Right lobe of liver (tissue), 6 donors: ENCODE measurements around the gene MAP3K9. TPM values are rescaled to one million over a fixed set of nuclear protein-coding genes. Genes with fewer than 3 reads are reported as not detected.

Experiments
- ATAC-seq, 4 donors: fragments of 200-7000 bp; cut with Tn5 transposase; one replicate each; pipeline ENCODE4 v1.9.1; 2020; ENCODE audit warnings: mild to moderate bottlenecking in 4 of 4, moderate library complexity in 4 of 4
- DNase-seq, 3 donors: peaks; one replicate each; pipeline ENCODE4 v3.0.0-alpha.2; 2020
- H3K27ac ChIP-seq, 3 donors: fragments of 200-600 bp; one replicate each; pipeline ENCODE4 v1.8.0; 2022
- H3K27me3 ChIP-seq, 2 donors: fragments of 200-600 bp; one replicate each; pipeline ENCODE4 v1.8.0; 2022
- H3K36me3 ChIP-seq, 4 donors: fragments of 200-600 bp; sonication (generic) in 1 of 4; one replicate each; pipeline versions ENCODE4 v1.5.1 to v1.8.0; 2017 to 2022; ENCODE audit warnings: control low read depth in 1 of 4
- H3K4me1 ChIP-seq, 4 donors: fragments of 200-600 bp; sonication (generic) in 1 of 4; one replicate each; pipeline versions ENCODE4 v1.5.1 to v1.8.0; 2017 to 2022; ENCODE audit warnings: control low read depth in 1 of 4
- H3K4me3 ChIP-seq, 3 donors: fragments of 200-600 bp; one replicate each; pipeline ENCODE4 v1.8.0; 2022
- H3K9me3 ChIP-seq, 4 donors: fragments of 200-600 bp; sonication (generic) in 1 of 4; one replicate each; pipeline versions ENCODE4 v1.5.1 to v1.8.0; 2017 to 2022; ENCODE audit warnings: control low read depth in 1 of 4
- CTCF ChIP-seq, 4 donors: fragments of 200-600 bp in 3 of 4; fragments of 450-650 bp in 1 of 4; IDR thresholded peaks; one replicate each; pipeline versions ENCODE4 v1.5.1 to v1.8.0; 2016 to 2022; ENCODE audit warnings: antibody characterized with exemption in 4 of 4, mild to moderate bottlenecking in 2 of 4
- POLR2A ChIP-seq: fragments of 450-650 bp; IDR thresholded peaks from one replicate; pipeline ENCODE4 v1.6.1; 2017; ENCODE audit warnings: antibody characterized with exemption, mild to moderate bottlenecking
- WGBS: methylation state at CpG from one replicate; pipeline ENCODE4 v1.1.6; 2018; ENCODE audit warnings: low coverage, low lambda C conversion rate; ENCODE audit not compliant: insufficient coverage; ENCODE audit errors: missing lambda C conversion rate; 5-methylcytosine and 5-hydroxymethylcytosine counted together
- intact Hi-C, 2 donors: fragments of 100-400 bp; cut with DNase I; formaldehyde crosslinking; loops; one replicate each; pipeline versions ENCODE4 v1.11.2 to v1.14.1; 2022
- total RNA-seq, 6 experiments: library from RNA; depleted of rRNA in 2 of 6; stranded (reverse); fragments of >200 nt in 2 of 6; fragmentation: NEBNext Ultra II Directional in 3 of 6; extraction: Animal tissue kit (Norgen Biotek cat#: 25700) in 3 of 6; gene quantifications; one replicate each; pipeline versions ENCODE4 v1.1.0 to v1.2.4, GENCODE V29; 2016 to 2023
- donor health status: DM: no; HTN: yes; CAD: no.
- donor health status: DM: no; HTN: no; CAD: no.
- donor health status: DM: no; HTN: no; CAD: no.
- donor health status: DM: no; HTN: yes; CAD: no.
- donor health status: DM: no; HTN: yes; CAD: no.

The MAP3K9 gene
- total RNA-seq, 6 experiments from 2014 or later, result 2.0 to 3.6 (median 2.7) TPM

- no peak for DNase-seq
- H3K27ac ChIP-seq, result no peak overlapping the region
- TF ChIP-seq POLR2A (no peak), CTCF (IDR thresholded peaks at IDR 0.05) (no peak)
- no peaks in the 10 kb centered on the region for H3K36me3 ChIP-seq
- no peak for ATAC-seq
- intact Hi-C loops, result no loop called here
- 41% methylated on average over 4 of the region's 9 CpGs for WGBS
- H3K4me3 ChIP-seq, result no peak overlapping the region
- H3K9me3 ChIP-seq, result no peaks in the 10 kb centered on the region
- no peaks in the 10 kb centered on the region for H3K4me1 ChIP-seq
- no peaks in the 10 kb centered on the region for H3K27me3 ChIP-seq
Observed at GRCh38 chr14:70792939-70793338, 16.4 kb downstream of the MAP3K9 start.

GRCh38 chr14:70791971-70792370 lies 17.3 kb downstream of the MAP3K9 start:
- no peak for ATAC-seq
- Histone ChIP-seq H3K27me3 (no peaks in the 10 kb centered on the region), H3K36me3 (no peaks in the 10 kb centered on the region), H3K4me3 (no peak overlapping the region), H3K27ac (no peak overlapping the region), H3K9me3 (no peaks in the 10 kb centered on the region), H3K4me1 (no peaks in the 10 kb centered on the region)
- no peak for DNase-seq
- TF ChIP-seq CTCF (IDR thresholded peaks at IDR 0.05), result no peak
- TF ChIP-seq POLR2A, result no peak
- intact Hi-C loops, result no loop called here
- 83% methylated on average over 6 of the region's 7 CpGs for WGBS

- Histone ChIP-seq H3K4me1 (no peaks in the 10 kb centered on the region), H3K4me3 (no peak overlapping the region), H3K9me3 (no peaks in the 10 kb centered on the region), H3K36me3 (no peaks in the 10 kb centered on the region), H3K27ac (no peak overlapping the region), H3K27me3 (no peaks in the 10 kb centered on the region)
- no peak for TF ChIP-seq CTCF (IDR thresholded peaks at IDR 0.05)
- no peak for TF ChIP-seq POLR2A
- no peak for ATAC-seq
- intact Hi-C loops, result no loop called here
- 78% methylated on average over 3 of the region's 4 CpGs for WGBS
- no peak for DNase-seq
Observed at GRCh38 chr14:70789961-70790360, 19.4 kb downstream of the MAP3K9 start.

- ATAC-seq (no peak), DNase-seq (no peak)
- Histone ChIP-seq H3K4me3 (no peak overlapping the region), H3K4me1 (no peaks in the 10 kb centered on the region), H3K27ac (no peak overlapping the region), H3K27me3 (no peaks in the 10 kb centered on the region), H3K36me3 (no peaks in the 10 kb centered on the region), H3K9me3 (no peaks in the 10 kb centered on the region)
- intact Hi-C loops, result no loop called here
- 61% methylated on average over 4 of the region's 4 CpGs for WGBS
- no peak for TF ChIP-seq CTCF (IDR thresholded peaks at IDR 0.05)
- TF ChIP-seq POLR2A, result no peak
Observed at GRCh38 chr14:70789361-70789760, 20.0 kb downstream of the MAP3K9 start.

- H3K4me1 ChIP-seq, result no peaks in the 10 kb centered on the region
- intact Hi-C loops, result no loop called here
- no peaks in the 10 kb centered on the region for H3K9me3 ChIP-seq
- no peaks in the 10 kb centered on the region for H3K27me3 ChIP-seq
- no peak for DNase-seq
- 78% methylated on average over 6 of the region's 6 CpGs for WGBS
- ATAC-seq, result no peak
- H3K4me3 ChIP-seq, result no peak overlapping the region
- H3K27ac ChIP-seq, result no peak overlapping the region
- TF ChIP-seq CTCF (IDR thresholded peaks at IDR 0.05), result no peak
- no peak for TF ChIP-seq POLR2A
- no peaks in the 10 kb centered on the region for H3K36me3 ChIP-seq
Observed at GRCh38 chr14:70788898-70789297, 20.4 kb downstream of the MAP3K9 start.
